Suppressor macrophage treated with lipopolysaccharide for 4 hours (primary cell): ENCODE data around the gene GRID2.
"Not testable (repeated sequence)": the region's sequence is repeated elsewhere in the genome, so short reads cannot be mapped to it uniquely, and the experiment has no call there.

Experiments used
- DNase-seq: peaks from one replicate; pipeline ENCODE4 v3.0.0-alpha.2; 2020

GRID2 gene

GRCh38 chr4:93346840-93347239 is 1043.1 kb downstream of the GRID2 start:
- no peak for DNase-seq

- DNase-seq = no peak
These were observed 1045.1 kb downstream of the GRID2 start for GRCh38 chr4:93348896-93349295.

- DNase-seq = no peak
These were observed 1048.1 kb downstream of the GRID2 start for GRCh38 chr4:93351846-93352245.

GRCh38 chr4:93355411-93355810 is 1051.6 kb downstream of the GRID2 start:
- no peak for DNase-seq

- DNase-seq = no peak
These were observed 1055.8 kb downstream of the GRID2 start for GRCh38 chr4:93359586-93359985.

GRCh38 chr4:93366169-93366755 is 1062.5 kb downstream of the GRID2 start:
- not testable (repeated sequence) for DNase-seq

- DNase-seq = no peak
These were observed 1065.2 kb downstream of the GRID2 start for GRCh38 chr4:93368968-93369367.

- DNase-seq = no peak
These were observed 1066.5 kb downstream of the GRID2 start for GRCh38 chr4:93370256-93370655.

GRCh38 chr4:93373893-93374860 is 1070.4 kb downstream of the GRID2 start:
- DNase-seq = no peak

- DNase-seq = no peak
These were observed 1080.5 kb downstream of the GRID2 start for GRCh38 chr4:93384241-93384640.

- no peak for DNase-seq
These were observed 1081.1 kb downstream of the GRID2 start for GRCh38 chr4:93384887-93385286.

GRCh38 chr4:93394545-93395081 is 1090.8 kb downstream of the GRID2 start:
- no peak for DNase-seq

- DNase-seq = no peak
These were observed 1092.5 kb downstream of the GRID2 start for GRCh38 chr4:93396272-93396671.

- no peak for DNase-seq
These were observed 1099.8 kb downstream of the GRID2 start for GRCh38 chr4:93403571-93403970.

GRCh38 chr4:93407493-93408275 is 1103.9 kb downstream of the GRID2 start:
- no peak for DNase-seq

GRCh38 chr4:93409035-93409434 is 1105.3 kb downstream of the GRID2 start:
- no peak for DNase-seq

GRCh38 chr4:93414041-93414550 is 1110.3 kb downstream of the GRID2 start:
- DNase-seq = no peak

GRCh38 chr4:93416344-93417128 is 1112.8 kb downstream of the GRID2 start:
- no peak for DNase-seq

- DNase-seq = no peak
These were observed 1127.6 kb downstream of the GRID2 start for GRCh38 chr4:93431371-93431770.

- DNase-seq = no peak
These were observed 1130.1 kb downstream of the GRID2 start for GRCh38 chr4:93433840-93434239.

- no peak for DNase-seq
These were observed 1132.3 kb downstream of the GRID2 start for GRCh38 chr4:93436000-93436626.

GRCh38 chr4:93437991-93438390 is 1134.2 kb downstream of the GRID2 start:
- no peak for DNase-seq
